DOHH2 (cell line): ENCODE data around the gene ARL4D.
"Not testable (repeated sequence)": the region's sequence is repeated elsewhere in the genome, so short reads cannot be mapped to it uniquely, and the experiment has no call there.

Experiments
- H3F3A ChIP-seq: fragments of 200-600 bp; sonication (generic), shearing (Covaris generic); 2 replicates; pipeline ENCODE4 v1.6.0; 2016; ENCODE audit warnings: antibody characterized with exemption, mild to moderate bottlenecking; ENCODE audit not compliant: control insufficient read depth, insufficient read depth
- H3K27ac ChIP-seq: fragments of 200-600 bp; sonication (generic); 2 replicates; pipeline ENCODE4 v1.5.1; 2014; ENCODE audit warnings: low read depth, mild to moderate bottlenecking, low read length, moderate library complexity
- H3K27me3 ChIP-seq: fragments of 200-600 bp; sonication (generic); 2 replicates; pipeline ENCODE4 v1.6.1; 2014; ENCODE audit warnings: mild to moderate bottlenecking, low read length, mixed read lengths; ENCODE audit not compliant: control insufficient read depth
- H3K36me3 ChIP-seq: fragments of 200-600 bp; sonication (generic); 2 replicates; pipeline ENCODE4 v1.6.1; 2014; ENCODE audit warnings: mild to moderate bottlenecking, low read length, moderate library complexity, mixed read lengths; ENCODE audit not compliant: control insufficient read depth
- H3K4me1 ChIP-seq: fragments of 200-600 bp; sonication (generic); 2 replicates; pipeline ENCODE4 v1.6.1; 2014; ENCODE audit warnings: mild to moderate bottlenecking, low read length, mixed read lengths; ENCODE audit not compliant: control insufficient read depth
- H3K4me2 ChIP-seq: fragments of 200-600 bp; sonication (generic); 2 replicates; pipeline ENCODE4 v1.6.0; 2014; ENCODE audit warnings: mild to moderate bottlenecking, low read length, moderate library complexity
- H3K4me3 ChIP-seq: fragments of 200-600 bp; sonication (generic); 2 replicates; pipeline ENCODE4 v1.5.1; 2014; ENCODE audit warnings: mild to moderate bottlenecking, low read length, mixed read lengths
- H3K79me2 ChIP-seq: fragments of 200-600 bp; sonication (generic); 2 replicates; pipeline ENCODE4 v1.6.1; 2014; ENCODE audit warnings: mild to moderate bottlenecking, low read length, mixed read lengths; ENCODE audit not compliant: control insufficient read depth
- H3K9me2 ChIP-seq: fragments of 200-600 bp; sonication (generic); replicated peaks from 2 replicates; pipeline ENCODE4 v1.6.1; 2014; ENCODE audit warnings: mild to moderate bottlenecking, low read length, mixed read lengths; ENCODE audit not compliant: control insufficient read depth
- H3K9me3 ChIP-seq: fragments of 200-600 bp; sonication (generic); 2 replicates; pipeline ENCODE4 v1.6.1; 2014; ENCODE audit warnings: antibody characterized with exemption, low read length, mixed read lengths; ENCODE audit not compliant: control insufficient read depth, insufficient read depth
- H4K20me1 ChIP-seq: fragments of 200-600 bp; sonication (generic); 2 replicates; pipeline ENCODE4 v1.6.0; 2014; ENCODE audit warnings: low read depth, mild to moderate bottlenecking, antibody characterized with exemption, low read length, moderate library complexity; ENCODE audit not compliant: control insufficient read depth, insufficient read depth
- CTCF ChIP-seq: fragments of 200-600 bp; sonication (generic); IDR thresholded peaks from one replicate; pipeline ENCODE4 v1.5.1; 2014; ENCODE audit warnings: antibody characterized with exemption, mild to moderate bottlenecking, low read depth, low read length; ENCODE audit not compliant: poor library complexity, severe bottlenecking
- EZH2phosphoT487 ChIP-seq: fragments of 200-600 bp; sonication (generic); IDR thresholded peaks from 2 replicates; pipeline ENCODE4 v1.6.1; 2017; ENCODE audit warnings: borderline replicate concordance, mild to moderate bottlenecking, antibody characterized with exemption, low read length, moderate library complexity, mixed read lengths

ARL4D gene

GRCh38 chr17:43392397-43392796 is 6.4 kb upstream of the ARL4D start:
- no peaks in the 10 kb centered on the region for H3K27me3 ChIP-seq
- TF ChIP-seq EZH2phosphoT487 (no peak), CTCF (no peak)
- H4K20me1 ChIP-seq, result no peaks in the 10 kb centered on the region
- peaks cover 28% of the 10 kb centered on the region for H3K4me1 ChIP-seq
- no peak overlapping the region for H3K4me2 ChIP-seq
- no peak overlapping the region for H3K4me3 ChIP-seq
- H3K36me3 ChIP-seq, result no peaks in the 10 kb centered on the region
- H3F3A ChIP-seq, result peaks cover 10% of the 10 kb centered on the region; the same call in 1 of the 2 replicates
- no peak overlapping the region for H3K27ac ChIP-seq
- no peaks in the 10 kb centered on the region for H3K79me2 ChIP-seq
- no peaks in the 10 kb centered on the region for H3K9me2 ChIP-seq
- no peaks in the 10 kb centered on the region for H3K9me3 ChIP-seq

GRCh38 chr17:43393944-43394482 is 4.8 kb upstream of the ARL4D start:
- Histone ChIP-seq H3K4me3 (no peak overlapping the region), H3F3A (peaks cover 8% of the 10 kb centered on the region; the same call in 1 of the 2 replicates), H3K36me3 (no peaks in the 10 kb centered on the region), H3K27ac (no peak overlapping the region), H3K27me3 (peaks cover 10% of the 10 kb centered on the region), H3K9me3 (no peaks in the 10 kb centered on the region), H3K79me2 (no peaks in the 10 kb centered on the region), H3K4me2 (no peak overlapping the region), H3K9me2 (no peaks in the 10 kb centered on the region), H3K4me1 (peaks cover 24% of the 10 kb centered on the region), H4K20me1 (no peaks in the 10 kb centered on the region)
- TF ChIP-seq EZH2phosphoT487 (no peak), CTCF (peak; percentile 88)

GRCh38 chr17:43394696-43395095 is 4.1 kb upstream of the ARL4D start:
- H3K79me2 ChIP-seq, H3K4me2 ChIP-seq, H3K27ac ChIP-seq, H4K20me1 ChIP-seq, H3K9me2 ChIP-seq, H3F3A ChIP-seq, H3K9me3 ChIP-seq, H3K36me3 ChIP-seq, H3K4me3 ChIP-seq: not testable (repeated sequence)
- peaks cover 12% of the 10 kb centered on the region for H3K27me3 ChIP-seq
- H3K4me1 ChIP-seq, result peaks cover 17% of the 10 kb centered on the region

- TF ChIP-seq CTCF (no peak), EZH2phosphoT487 (no peak)
- Histone ChIP-seq H3K79me2 (no peaks in the 10 kb centered on the region), H3K9me2 (no peaks in the 10 kb centered on the region), H3K9me3 (no peaks in the 10 kb centered on the region), H3K27me3 (peaks cover 12% of the 10 kb centered on the region), H3K36me3 (no peaks in the 10 kb centered on the region), H3K4me1 (peaks cover 16% of the 10 kb centered on the region), H3K27ac (no peak overlapping the region), H4K20me1 (no peaks in the 10 kb centered on the region), H3F3A (peaks cover 5% of the 10 kb centered on the region; the same call in 1 of the 2 replicates), H3K4me2 (no peak overlapping the region), H3K4me3 (no peak overlapping the region)
These were observed 3.6 kb upstream of the ARL4D start for GRCh38 chr17:43395165-43395564.
